Mesodermal cell (in vitro differentiated cells): ENCODE results near the gene MAB21L1. TPM values are rescaled to one million over a fixed set of nuclear protein-coding genes. Genes with fewer than 3 reads are reported as not detected.

ENCODE experiments used
- H3K27ac ChIP-seq: 2 replicates; pipeline ENCODE4 v1.7.0; 2013; ENCODE audit warnings: mild to moderate bottlenecking, low read depth, low read length, moderate library complexity; ENCODE audit not compliant: severe bottlenecking
- H3K36me3 ChIP-seq: 2 replicates; pipeline ENCODE4 v1.7.1; 2013; ENCODE audit warnings: mild to moderate bottlenecking, low read length, moderate library complexity; ENCODE audit not compliant: control insufficient read depth, insufficient read depth
- H3K4me1 ChIP-seq: one replicate; pipeline ENCODE4 v1.7.1; 2013; ENCODE audit warnings: mild to moderate bottlenecking, low read length; ENCODE audit not compliant: insufficient read depth, control insufficient read depth, poor library complexity, severe bottlenecking
- H3K4me3 ChIP-seq: 2 replicates; pipeline ENCODE4 v1.7.0; 2013; ENCODE audit warnings: low read length, control low read depth, mild to moderate bottlenecking; ENCODE audit not compliant: insufficient read depth, poor library complexity, severe bottlenecking; ENCODE audit errors: extremely low read depth
- H3K9me3 ChIP-seq: 2 replicates; pipeline ENCODE4 v1.7.1; 2013; ENCODE audit warnings: mild to moderate bottlenecking, low read length, moderate library complexity; ENCODE audit not compliant: control insufficient read depth
- WGBS, 2 experiments: methylation state at CpG; one replicate each; pipeline ENCODE4 v1.1.5; 2013; ENCODE audit warnings: missing lambda C conversion rate in 2 of 2; ENCODE audit not compliant: insufficient coverage in 2 of 2; 5-methylcytosine and 5-hydroxymethylcytosine counted together
- polyA plus RNA-seq, 2 experiments: library from polyadenylated mRNA; stranded (reverse); fragments of 50-300 nt; gene quantifications; one replicate each; pipeline ENCODE4 v1.2.3, GENCODE V29; 2013

Gene MAB21L1
- polyA plus RNA-seq (2013, experiment 1 of 2): 1.7 TPM
- 1.6 TPM for polyA plus RNA-seq (2013, experiment 2 of 2)

DNA sequence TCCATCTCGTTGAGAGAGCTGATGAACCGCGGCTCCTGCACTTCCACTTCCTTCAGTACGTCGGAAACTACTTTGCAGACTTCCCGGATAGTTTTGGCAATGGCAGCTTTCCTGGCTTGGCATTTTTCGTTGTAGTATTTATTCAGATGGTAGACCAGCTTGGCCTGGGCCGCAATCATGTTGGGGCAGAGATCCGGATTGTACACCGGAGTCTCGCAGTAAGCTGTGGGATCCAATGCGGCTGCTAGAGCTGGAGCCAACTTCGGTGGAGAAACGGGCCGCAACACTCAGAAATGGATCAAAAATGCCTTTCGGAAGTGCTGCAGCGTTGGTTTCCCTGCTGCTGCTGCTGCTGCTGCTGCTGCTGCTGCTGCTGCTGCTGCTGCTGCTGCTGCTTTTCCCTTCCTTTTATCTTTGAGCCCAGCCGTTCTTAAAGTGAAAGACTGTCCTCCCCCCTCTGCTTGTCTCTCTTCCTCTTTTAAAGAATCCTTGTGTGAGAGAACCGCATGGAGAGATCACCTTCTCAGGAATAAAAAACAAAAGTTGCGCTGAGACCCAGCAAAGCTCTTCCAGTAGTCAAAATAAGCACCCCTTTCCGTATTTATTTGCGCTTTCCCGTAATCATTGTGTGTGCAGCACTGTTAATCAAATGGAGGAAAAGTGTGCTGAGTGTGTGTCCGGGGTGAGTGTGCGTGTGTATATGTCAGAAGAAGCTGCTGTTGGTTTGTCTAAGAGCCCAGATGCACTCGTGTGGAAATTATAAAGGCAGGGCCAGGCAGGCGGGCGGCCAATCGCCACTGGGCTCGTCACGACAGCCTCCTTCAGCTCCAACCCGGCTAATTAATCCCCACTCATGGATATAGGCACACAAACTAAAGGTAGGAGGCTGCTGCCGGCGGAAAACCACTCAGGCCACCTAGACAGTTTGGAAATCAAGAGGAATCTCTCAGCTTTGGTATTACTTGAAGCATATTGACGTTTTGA lies at the start of gene MAB21L1:
Gene MAB21L1, minus strand, starts transcription at position 730 of the 984 bp plus-strand sequence. Its CDS starts 551 bp downstream, at position 179.
- no peak within 1 kb of the TSS for H3K27ac ChIP-seq
- H3K4me3 ChIP-seq: peak within 1 kb of the TSS; percentile 35
- no peaks in the 10 kb centered on the region for H3K9me3 ChIP-seq
- 0 to 2% methylated on average over 20 to 24 of the region's 35 CpGs for WGBS, 2 experiments
- peaks cover 10% of the 10 kb centered on the region for H3K4me1 ChIP-seq
- H3K36me3 ChIP-seq: no peaks in the 10 kb centered on the region

DNA sequence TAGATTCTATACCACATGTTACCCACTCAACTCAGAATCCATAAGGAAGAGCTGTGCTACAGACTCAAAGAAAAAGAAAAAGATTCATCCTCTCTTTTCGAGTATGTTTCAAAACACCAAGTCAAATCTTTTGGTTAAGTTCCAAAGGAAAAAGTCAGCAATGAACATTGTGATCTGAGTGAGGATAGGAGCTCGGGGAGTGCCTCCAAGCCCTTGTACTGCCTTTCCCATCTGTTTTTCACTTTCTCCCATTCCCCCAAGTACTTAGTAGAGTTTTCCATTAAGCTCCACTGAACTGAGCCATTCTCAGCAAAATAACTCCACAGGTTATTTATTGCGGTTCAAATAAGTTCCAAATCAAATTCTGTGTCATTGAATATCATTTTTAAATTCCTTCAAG lies 47.7 kb upstream of the MAB21L1 start:
- Histone ChIP-seq H3K4me3 (no peak overlapping the region), H3K4me1 (no peaks in the 10 kb centered on the region), H3K27ac (no peak overlapping the region), H3K36me3 (no peaks in the 10 kb centered on the region), H3K9me3 (no peaks in the 10 kb centered on the region)
- 100% methylated on average over 2 of the region's 3 CpGs; no CpG with 5 or more reads in 1 of the 2 experiments for WGBS, 2 experiments

DNA sequence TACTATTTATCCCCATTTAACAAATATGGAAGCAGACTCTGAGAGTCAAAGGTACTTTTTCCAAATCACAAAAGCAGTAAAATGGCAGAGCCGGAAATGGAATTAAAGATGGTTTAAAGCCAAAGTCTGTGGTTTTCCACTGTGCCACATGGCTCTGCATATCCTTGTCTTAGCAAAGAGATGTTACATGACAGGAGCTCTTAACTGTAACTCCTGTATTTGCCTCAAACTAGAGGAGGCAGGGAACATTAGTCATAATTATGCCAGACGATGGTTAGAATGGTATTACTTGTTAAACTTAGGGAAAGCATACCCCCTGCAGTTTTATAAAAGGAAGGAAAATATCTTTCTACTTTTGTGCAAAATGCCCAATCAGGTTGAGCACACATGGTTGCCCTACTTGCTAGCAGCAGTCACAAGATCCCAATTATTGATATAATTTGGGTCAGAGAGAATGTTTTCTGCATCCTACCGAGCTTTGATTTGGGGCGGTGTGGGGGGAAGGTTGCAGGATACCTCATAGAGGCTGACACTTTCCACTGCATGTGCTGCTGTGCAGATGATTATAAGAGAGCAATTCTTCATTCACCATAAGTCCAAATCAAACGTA lies 42.0 kb upstream of the MAB21L1 start:
- H3K36me3 ChIP-seq: no peaks in the 10 kb centered on the region

GRCh38 chr13:35514801-35515502 lies 38.5 kb upstream of the MAB21L1 start:
- Histone ChIP-seq H3K36me3 (no peaks in the 10 kb centered on the region), H3K4me1 (no peaks in the 10 kb centered on the region), H3K4me3 (no peak overlapping the region), H3K27ac (no peak overlapping the region), H3K9me3 (no peaks in the 10 kb centered on the region)
- WGBS, 2 experiments: 48 to 51% methylated on average over 5 of the region's 6 CpGs

More for the DNA sequence above, 42.0 kb upstream of the MAB21L1 start:
- H3K4me1 ChIP-seq: no peaks in the 10 kb centered on the region
- WGBS, 2 experiments: 87 to 93% methylated on average over 2 of the region's 5 CpGs
- H3K4me3 ChIP-seq: no peak overlapping the region
- H3K9me3 ChIP-seq: no peaks in the 10 kb centered on the region
- H3K27ac ChIP-seq: no peak overlapping the region

- Histone ChIP-seq H3K9me3 (no peaks in the 10 kb centered on the region), H3K27ac (no peak overlapping the region), H3K4me3 (no peak overlapping the region), H3K36me3 (no peaks in the 10 kb centered on the region), H3K4me1 (no peaks in the 10 kb centered on the region)
- WGBS, 2 experiments: 96% methylated on average over 3 to 7 of the region's 7 CpGs
Measured at GRCh38 chr13:35514061-35514477, 37.6 kb upstream of the MAB21L1 start.

GRCh38 chr13:35512271-35512920 lies 35.9 kb upstream of the MAB21L1 start:
- no peaks in the 10 kb centered on the region for H3K36me3 ChIP-seq
- 79 to 84% methylated on average over 2 to 3 of the region's 5 CpGs for WGBS, 2 experiments
- no peaks in the 10 kb centered on the region for H3K4me1 ChIP-seq
- peak overlapping the region; percentile 20 for H3K27ac ChIP-seq
- H3K9me3 ChIP-seq: no peaks in the 10 kb centered on the region
- no peak overlapping the region for H3K4me3 ChIP-seq

GRCh38 chr13:35502456-35502855 lies 26.0 kb upstream of the MAB21L1 start:
- H3K4me3 ChIP-seq: no peak overlapping the region
- no peaks in the 10 kb centered on the region for H3K36me3 ChIP-seq
- no peak overlapping the region for H3K27ac ChIP-seq
- H3K9me3 ChIP-seq: no peaks in the 10 kb centered on the region
- H3K4me1 ChIP-seq: no peaks in the 10 kb centered on the region
- WGBS, 2 experiments: 100% methylated on average over 1 of the region's 3 CpGs; no CpG with 5 or more reads in 1 of the 2 experiments

GRCh38 chr13:35501661-35502235 lies 25.3 kb upstream of the MAB21L1 start:
- H3K4me1 ChIP-seq: no peaks in the 10 kb centered on the region
- no peak overlapping the region for H3K4me3 ChIP-seq
- WGBS, 2 experiments: 80 to 88% methylated on average over 1 to 2 of the region's 6 CpGs
- no peaks in the 10 kb centered on the region for H3K36me3 ChIP-seq
- no peak overlapping the region for H3K27ac ChIP-seq
- no peaks in the 10 kb centered on the region for H3K9me3 ChIP-seq

GRCh38 chr13:35500144-35500543 lies 23.7 kb upstream of the MAB21L1 start:
- WGBS, 2 experiments: 86% methylated on average over 1 of the region's 2 CpGs; no CpG with 5 or more reads in 1 of the 2 experiments
- Histone ChIP-seq H3K27ac (no peak overlapping the region), H3K4me1 (no peaks in the 10 kb centered on the region), H3K9me3 (no peaks in the 10 kb centered on the region), H3K36me3 (no peaks in the 10 kb centered on the region), H3K4me3 (no peak overlapping the region)

GRCh38 chr13:35499676-35500075 lies 23.2 kb upstream of the MAB21L1 start:
- H3K4me1 ChIP-seq: no peaks in the 10 kb centered on the region
- no peaks in the 10 kb centered on the region for H3K9me3 ChIP-seq
- no peaks in the 10 kb centered on the region for H3K36me3 ChIP-seq
- 87 to 92% methylated on average over 4 of the region's 4 CpGs for WGBS, 2 experiments
- H3K4me3 ChIP-seq: no peak overlapping the region
- H3K27ac ChIP-seq: no peak overlapping the region
